Calu3 (cell line): ENCODE measurements around the gene KLHDC4. TPM values are rescaled to one million over a fixed set of nuclear protein-coding genes. Genes with fewer than 3 reads are reported as not detected.

Experiments
- BruUV-seq: library from RNA; stranded (reverse); fragments of 400-500 nt; replicated peaks from 2 replicates; lab custom pipeline; 2021; lab: Mats Ljungman, UMichigan
- CTCF ChIA-PET: fragments of 300-600 bp; sonication (Branson Sonifier 250); formaldehyde crosslinking; loops from one replicate; lab custom pipeline; 2022; ENCODE audit warnings: antibody characterized with exemption; lab: Charles Lee
- DNase-seq: peaks from one replicate; pipeline ENCODE4 v3.0.0; 2022
- H3K27ac Mint-ChIP-seq: one replicate; pipeline ENCODE4 v1.8.0; 2022; ENCODE audit warnings: mixed read lengths; ENCODE audit not compliant: unreplicated experiment
- H3K27me3 Mint-ChIP-seq: one replicate; pipeline ENCODE4 v1.8.0; 2022; ENCODE audit warnings: mixed read lengths; ENCODE audit not compliant: unreplicated experiment
- H3K36me3 Mint-ChIP-seq: one replicate; pipeline ENCODE4 v1.8.0; 2022; ENCODE audit warnings: mild to moderate bottlenecking, moderate library complexity, mixed read lengths; ENCODE audit not compliant: insufficient read depth, unreplicated experiment
- H3K4me1 Mint-ChIP-seq: one replicate; pipeline ENCODE4 v1.8.0; 2022; ENCODE audit warnings: mild to moderate bottlenecking, low read depth, mixed read lengths; ENCODE audit not compliant: unreplicated experiment
- H3K4me3 Mint-ChIP-seq: one replicate; pipeline ENCODE4 v1.8.0; 2022; ENCODE audit warnings: mild to moderate bottlenecking, low read depth, moderate library complexity, mixed read lengths; ENCODE audit not compliant: unreplicated experiment
- H3K9me3 Mint-ChIP-seq: one replicate; pipeline ENCODE4 v1.8.0; 2022; ENCODE audit warnings: low read depth, mixed read lengths; ENCODE audit not compliant: unreplicated experiment
- intact Hi-C: fragments of 100-400 bp; cut with micrococcal nuclease; formaldehyde crosslinking; loops from one replicate; pipeline ENCODE4 v1.10.0; 2022; ENCODE audit not compliant: unreplicated experiment
- total RNA-seq: library from RNA; stranded (reverse); gene quantifications from 2 replicates; pipeline ENCODE4 v1.2.3, GENCODE V29; 2022
- TF ChIP-seq, protein P1 (sequence below): fragments of 200-600 bp; IDR thresholded peaks from one replicate; pipeline ENCODE4 v1.8.0; 2022; ENCODE audit warnings: antibody characterized with exemption; ENCODE audit not compliant: unreplicated experiment

The KLHDC4 gene
- total RNA-seq, 1 experiment from 2014 or later, result 106 TPM

- H3K4me1 Mint-ChIP-seq, result no peaks in the 10 kb centered on the region
- H3K9me3 Mint-ChIP-seq, result no peaks in the 10 kb centered on the region
- BruUV-seq, result no TSS peak
- no peaks in the 10 kb centered on the region for H3K27me3 Mint-ChIP-seq
- intact Hi-C loops, result no loop called here
- DNase-seq, result no peak
- no peak overlapping the region for H3K27ac Mint-ChIP-seq
- H3K4me3 Mint-ChIP-seq, result no peak overlapping the region
- TF ChIP-seq, protein P1, sequence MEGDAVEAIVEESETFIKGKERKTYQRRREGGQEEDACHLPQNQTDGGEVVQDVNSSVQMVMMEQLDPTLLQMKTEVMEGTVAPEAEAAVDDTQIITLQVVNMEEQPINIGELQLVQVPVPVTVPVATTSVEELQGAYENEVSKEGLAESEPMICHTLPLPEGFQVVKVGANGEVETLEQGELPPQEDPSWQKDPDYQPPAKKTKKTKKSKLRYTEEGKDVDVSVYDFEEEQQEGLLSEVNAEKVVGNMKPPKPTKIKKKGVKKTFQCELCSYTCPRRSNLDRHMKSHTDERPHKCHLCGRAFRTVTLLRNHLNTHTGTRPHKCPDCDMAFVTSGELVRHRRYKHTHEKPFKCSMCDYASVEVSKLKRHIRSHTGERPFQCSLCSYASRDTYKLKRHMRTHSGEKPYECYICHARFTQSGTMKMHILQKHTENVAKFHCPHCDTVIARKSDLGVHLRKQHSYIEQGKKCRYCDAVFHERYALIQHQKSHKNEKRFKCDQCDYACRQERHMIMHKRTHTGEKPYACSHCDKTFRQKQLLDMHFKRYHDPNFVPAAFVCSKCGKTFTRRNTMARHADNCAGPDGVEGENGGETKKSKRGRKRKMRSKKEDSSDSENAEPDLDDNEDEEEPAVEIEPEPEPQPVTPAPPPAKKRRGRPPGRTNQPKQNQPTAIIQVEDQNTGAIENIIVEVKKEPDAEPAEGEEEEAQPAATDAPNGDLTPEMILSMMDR, result no peak
- CTCF ChIA-PET, result interaction anchor here (0.6 kb wide), 1 partner anchor 109 kb away, joined by 3 read pairs; no protein-coding TSS in a partner anchor
- H3K36me3 Mint-ChIP-seq, result peaks cover 63% of the 10 kb centered on the region
These were observed 68.0 kb downstream of the KLHDC4 start for GRCh38 chr16:87697792-87698191.

DNA sequence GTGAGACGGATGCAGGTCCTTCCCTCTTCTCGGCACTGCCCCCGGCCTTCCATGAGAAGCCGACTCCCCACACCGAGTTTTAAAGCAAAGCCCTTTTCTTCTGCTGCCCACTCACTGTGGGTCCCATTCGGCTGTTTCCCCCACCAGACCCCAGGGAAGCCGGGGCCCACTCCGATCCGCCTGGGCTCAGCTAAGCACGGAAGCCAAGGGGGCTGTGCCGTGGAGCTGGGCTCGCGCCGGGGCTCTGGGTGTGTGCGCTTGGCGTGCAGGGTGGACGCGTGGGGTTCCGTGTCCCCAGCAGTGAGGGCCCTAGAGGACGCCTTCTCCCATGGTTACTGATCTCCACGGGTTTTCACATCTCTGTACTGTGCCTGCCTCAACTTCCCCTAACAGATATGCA is 68.5 kb downstream of the KLHDC4 start:
- no peaks in the 10 kb centered on the region for H3K9me3 Mint-ChIP-seq
- H3K27ac Mint-ChIP-seq, result no peak overlapping the region
- CTCF ChIA-PET, result interaction anchor here (0.6 kb wide), 1 partner anchor 108 kb away, joined by 3 read pairs; no protein-coding TSS in a partner anchor
- BruUV-seq, result no TSS peak
- TF ChIP-seq, protein P1, result no peak
- H3K36me3 Mint-ChIP-seq, result peaks cover 64% of the 10 kb centered on the region
- DNase-seq, result no peak
- no peaks in the 10 kb centered on the region for H3K27me3 Mint-ChIP-seq
- no peaks in the 10 kb centered on the region for H3K4me1 Mint-ChIP-seq
- H3K4me3 Mint-ChIP-seq, result no peak overlapping the region
- intact Hi-C loops, result no loop called here

DNA sequence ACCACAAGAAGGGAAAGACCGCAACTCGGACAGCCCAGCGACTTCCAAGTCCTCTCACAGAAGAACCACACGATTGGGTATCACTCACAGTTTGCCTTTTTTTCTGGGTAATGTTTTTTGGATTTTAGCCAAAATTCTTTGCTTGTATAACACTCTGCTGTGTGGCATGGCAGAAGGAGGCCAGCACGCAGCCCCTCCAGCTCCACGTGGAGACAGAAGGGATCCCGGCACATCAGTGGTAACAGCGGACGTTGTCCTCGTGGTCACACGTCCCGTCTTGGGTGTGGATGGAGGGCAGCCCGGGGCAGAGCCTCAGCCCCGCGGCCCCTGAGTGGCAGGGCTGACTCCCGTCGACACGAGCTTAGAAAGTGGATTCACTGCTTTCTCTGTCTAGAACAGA is 69.1 kb downstream of the KLHDC4 start:
- CTCF ChIA-PET, result no interaction called here
- Mint-ChIP-seq H3K27ac (no peak overlapping the region), H3K4me1 (no peaks in the 10 kb centered on the region), H3K9me3 (no peaks in the 10 kb centered on the region), H3K27me3 (no peaks in the 10 kb centered on the region), H3K4me3 (no peak overlapping the region), H3K36me3 (peaks cover 65% of the 10 kb centered on the region)
- BruUV-seq, result no TSS peak
- DNase-seq, result no peak
- TF ChIP-seq, protein P1, result no peak
- intact Hi-C loops, result no loop called here

GRCh38 chr16:87695534-87695933 is 70.3 kb downstream of the KLHDC4 start:
- Mint-ChIP-seq H3K4me1 (no peaks in the 10 kb centered on the region), H3K27ac (no peak overlapping the region), H3K9me3 (no peaks in the 10 kb centered on the region), H3K27me3 (no peaks in the 10 kb centered on the region), H3K4me3 (no peak overlapping the region), H3K36me3 (peaks cover 67% of the 10 kb centered on the region)
- TF ChIP-seq, protein P1, result no peak
- intact Hi-C loops, result no loop called here
- CTCF ChIA-PET, result no interaction called here
- no TSS peak for BruUV-seq
- DNase-seq, result no peak
